WI38 (cell line): Measurements from ENCODE around the gene G6PD.
"Not testable (repeated sequence)": the region's sequence is repeated elsewhere in the genome, so short reads cannot be mapped to it uniquely, and the experiment has no call there.

Experiments used
- H3K4me3 ChIP-seq: 2 replicates; pipeline ENCODE4 v1.5.1; 2011; ENCODE audit warnings: low read depth, mild to moderate bottlenecking, control low read depth, low read length
- CTCF ChIP-seq: IDR thresholded peaks from 2 replicates; pipeline ENCODE4 v1.5.1; 2012; ENCODE audit warnings: low read depth, mild to moderate bottlenecking, control low read depth, low read length

G6PD gene

GRCh38 chrX:154502098-154502497, 44.5 kb downstream of the G6PD start:
- no peak for TF ChIP-seq CTCF

DNA sequence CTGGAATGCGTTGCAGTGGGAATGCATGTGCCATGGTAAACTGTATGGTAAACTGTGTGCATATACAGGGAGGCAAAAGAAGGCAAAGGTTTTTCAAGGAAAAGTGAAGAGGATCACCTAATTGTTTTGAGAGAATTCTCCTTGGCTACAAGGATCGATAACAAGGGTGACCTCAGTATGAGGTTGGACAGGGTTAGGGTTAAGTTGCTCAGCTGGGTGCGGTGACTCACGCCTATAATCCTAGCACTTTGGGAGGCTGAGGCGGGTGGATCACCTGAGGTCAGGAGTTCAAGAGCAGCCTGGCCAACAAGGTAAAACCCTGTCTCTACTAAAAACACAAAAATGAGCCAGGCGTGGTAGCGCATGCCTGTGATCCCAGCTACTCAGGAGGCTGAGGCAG, 45.2 kb downstream of the G6PD start:
- not testable (repeated sequence) for H3K4me3 ChIP-seq

More at GRCh38 chrX:154502098-154502497, 44.5 kb downstream of the G6PD start:
- no peak overlapping the region for H3K4me3 ChIP-seq

GRCh38 chrX:154496591-154497137, 50.0 kb downstream of the G6PD start:
- H3K4me3 ChIP-seq = not testable (repeated sequence)

GRCh38 chrX:154495472-154495922, 51.1 kb downstream of the G6PD start:
- TF ChIP-seq CTCF = no peak
- H3K4me3 ChIP-seq = no peak overlapping the region

DNA sequence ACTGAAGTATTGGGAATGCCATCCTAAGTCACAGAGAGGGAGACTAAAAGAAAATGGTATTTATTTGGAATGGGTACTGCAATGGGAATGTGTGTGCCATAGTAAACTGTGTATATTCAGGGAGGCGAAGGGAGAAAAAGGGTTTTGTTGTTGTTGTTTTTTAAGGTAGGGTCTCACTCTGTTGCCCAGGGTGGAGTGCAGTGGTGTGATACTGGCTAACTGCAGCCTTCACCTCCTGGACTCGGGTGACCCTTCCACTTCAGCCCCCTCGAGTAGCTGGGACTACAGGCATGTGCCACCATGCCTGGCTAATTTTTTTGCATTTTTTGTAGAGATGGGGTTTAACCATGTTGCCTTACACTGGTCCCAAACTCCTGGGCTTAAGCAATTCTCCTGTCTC, 51.9 kb downstream of the G6PD start:
- no peak for TF ChIP-seq CTCF

GRCh38 chrX:154490414-154491083, 56.1 kb downstream of the G6PD start, which contains the start of gene SLC10A3:
Gene SLC10A3, minus strand, starts transcription at chrX:154490629. Its CDS starts 1,689 bp downstream, at chrX:154488940.
- H3K4me3 ChIP-seq = peak within 1 kb of the TSS; percentile 61
- TF ChIP-seq CTCF = no peak

More for the DNA sequence above, 51.9 kb downstream of the G6PD start:
- no peak overlapping the region for H3K4me3 ChIP-seq

DNA sequence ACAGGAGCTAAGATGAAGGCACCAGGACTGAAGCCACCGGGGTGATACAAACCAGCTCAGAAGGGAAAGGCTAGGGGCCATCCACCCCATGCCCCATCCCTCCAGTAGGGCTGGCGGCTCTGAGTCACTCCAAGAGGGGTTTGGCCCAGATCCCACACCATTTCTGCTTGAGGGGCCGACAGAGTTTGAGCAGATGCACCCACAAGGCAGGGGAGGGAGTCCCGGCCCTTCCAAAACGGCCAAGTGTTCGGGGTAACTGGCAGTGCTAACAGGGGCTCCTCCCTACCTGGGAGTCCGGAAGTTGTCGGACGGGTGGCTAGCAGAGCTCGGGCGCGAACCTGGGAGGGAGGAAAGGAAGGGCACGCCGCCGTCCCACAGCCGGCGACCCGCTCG, 56.6 kb downstream of the G6PD start:
- TF ChIP-seq CTCF = no peak
- H3K4me3 ChIP-seq = peak overlapping the region; percentile 61

- no peak overlapping the region for H3K4me3 ChIP-seq
- TF ChIP-seq CTCF = no peak
Measured at GRCh38 chrX:154489182-154489581, 57.5 kb downstream of the G6PD start.
